ENCODE results near the gene POC1A.

Gene POC1A

GRCh38 chr3:52088445-52089367, 65.5 kb downstream of the POC1A start:
- POLR2A ChIA-PET (ENCODE audit: low non-redundant PET), result interaction anchor here (0.6 kb wide), 2 partner anchors 16 to 155 kb away, joined by 3 read pairs; no protein-coding TSS in a partner anchor
- H3K27ac ChIP-seq, result peak overlapping the region; percentile 75

GRCh38 chr3:52087731-52088130, 66.5 kb downstream of the POC1A start:
- DNase-seq (ENCODE audit: low spot score), result no peak
- ChIA-PET POLR2A (ENCODE audit: low non-redundant PET) (no interaction called here), CTCF (interaction anchor here (0.5 to 0.7 kb wide), 3 partner anchors 35 to 749 kb away, joined by 3 read pairs; no protein-coding TSS in a partner anchor)
- no peak for TF ChIP-seq CTCF (conservative IDR thresholded peaks at IDR 0.05; ENCODE audit: low read depth)
- peak overlapping the region; percentile 75; the same call in 1 of the 2 replicates for H3K27ac ChIP-seq

More at GRCh38 chr3:52088445-52089367, 65.5 kb downstream of the POC1A start:
- no peak for TF ChIP-seq CTCF (conservative IDR thresholded peaks at IDR 0.05; ENCODE audit: low read depth)
- CTCF ChIA-PET, result no interaction called here
- no peak for DNase-seq (ENCODE audit: low spot score)

DNA sequence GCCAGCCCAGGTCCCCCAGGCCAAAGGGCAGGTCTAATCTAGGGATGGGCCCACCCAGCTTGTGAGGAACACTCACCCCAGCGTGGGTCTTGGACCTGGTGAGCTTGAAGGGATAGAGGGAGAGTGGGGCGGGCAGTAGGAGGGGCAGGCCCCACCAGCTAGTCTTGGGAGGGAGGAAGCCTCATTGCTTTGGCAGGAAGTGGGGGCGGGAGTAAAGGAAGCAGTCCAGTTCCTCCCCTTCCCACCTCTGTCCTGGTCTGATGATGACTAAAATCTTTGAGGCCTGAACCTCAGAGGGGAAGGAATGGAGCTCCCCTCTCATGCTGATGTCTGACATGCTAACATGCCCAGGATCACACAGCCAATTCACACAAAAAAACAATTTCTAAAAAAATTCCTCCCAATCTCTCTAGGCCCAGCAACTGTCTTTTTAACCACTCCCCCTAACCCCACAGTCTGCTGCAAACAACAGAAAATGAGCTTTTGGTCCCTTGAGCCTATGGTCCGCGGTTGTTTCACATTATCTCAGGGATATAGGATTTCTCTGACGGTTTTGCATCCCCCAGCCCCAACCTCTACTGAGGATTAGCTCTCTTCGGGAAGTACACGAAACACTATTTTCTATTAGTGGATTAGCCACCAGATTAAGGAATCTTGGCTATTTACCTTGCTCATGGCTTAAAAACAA, 67.1 kb downstream of the POC1A start:
- ChIA-PET CTCF (interaction anchor here (0.5 to 0.7 kb wide), 2 partner anchors 36 to 750 kb away, joined by 3 read pairs; no protein-coding TSS in a partner anchor), POLR2A (ENCODE audit: low non-redundant PET) (no interaction called here)
- no peak for TF ChIP-seq CTCF (conservative IDR thresholded peaks at IDR 0.05; ENCODE audit: low read depth)
- H3K27ac ChIP-seq, result peak overlapping the region; percentile 2; the same call in 1 of the 2 replicates
- no peak for DNase-seq (ENCODE audit: low spot score)

GRCh38 chr3:52086461-52086860, 67.8 kb downstream of the POC1A start:
- CTCF ChIA-PET, result no interaction called here
- TF ChIP-seq CTCF (conservative IDR thresholded peaks at IDR 0.05; ENCODE audit: low read depth), result no peak
- H3K27ac ChIP-seq, result peak overlapping the region; percentile 2; the same call in 1 of the 2 replicates
- POLR2A ChIA-PET (ENCODE audit: low non-redundant PET), result no interaction called here
- no peak for DNase-seq (ENCODE audit: low spot score)

GRCh38 chr3:52085681-52086282, 68.4 kb downstream of the POC1A start:
- ChIA-PET POLR2A (ENCODE audit: low non-redundant PET) (no interaction called here), CTCF (interaction anchor here (0.6 kb wide), 2 partner anchors 16 to 33 kb away, joined by 3 read pairs; no protein-coding TSS in a partner anchor)
- no peak for TF ChIP-seq CTCF (conservative IDR thresholded peaks at IDR 0.05; ENCODE audit: low read depth)
- DNase-seq (ENCODE audit: low spot score), result no peak
- no peak overlapping the region for H3K27ac ChIP-seq
